ENCODE results near the gene ADRA2B. TPM values are rescaled to one million over a fixed set of nuclear protein-coding genes. Genes with fewer than 3 reads are reported as not detected.

The ADRA2B gene
- total RNA-seq, 2 donors from 2014 or later: 3.5 to 4.5 TPM

GRCh38 chr2:96148410-96149217 lies 32.2 kb upstream of the ADRA2B start:
- H3K27me3 ChIP-seq (replicated peaks; ENCODE audit: insufficient read depth): no peaks in the 10 kb centered on the region
- no peak overlapping the region for H3K4me3 ChIP-seq
- H3K9me3 ChIP-seq: no peaks in the 10 kb centered on the region
- no peaks in the 10 kb centered on the region for H3K36me3 ChIP-seq
- peak overlapping the region; percentile 69 to 73 for H3K27ac ChIP-seq
- TF ChIP-seq CTCF (IDR thresholded peaks at IDR 0.05): no peak
- DNase-seq (ENCODE audit: low spot score): peak; percentile 67
- H3K4me1 ChIP-seq (ENCODE audit: control insufficient read depth in 1 of 2, low read depth in 2 of 2): peaks cover 21 to 52% of the 10 kb centered on the region in 2 donors
- ATAC-seq (ENCODE audit: insufficient number of reproducible peaks, low FRiP score, low read depth): peak; percentile 45

- Histone ChIP-seq H3K27me3 (replicated peaks; ENCODE audit: insufficient read depth) (no peaks in the 10 kb centered on the region), H3K36me3 (no peaks in the 10 kb centered on the region), H3K4me3 (no peak overlapping the region), H3K27ac (peak overlapping the region; percentile 69 to 73), H3K9me3 (no peaks in the 10 kb centered on the region), H3K4me1 (ENCODE audit: control insufficient read depth in 1 of 2, low read depth in 2 of 2) (peaks cover 21 to 57% of the 10 kb centered on the region in 2 donors)
- DNase-seq (ENCODE audit: low spot score) (peak; percentile 1), ATAC-seq (ENCODE audit: insufficient number of reproducible peaks, low FRiP score, low read depth) (no peak)
- no peak for TF ChIP-seq CTCF (IDR thresholded peaks at IDR 0.05)
Measured at GRCh38 chr2:96147593-96148201, 31.3 kb upstream of the ADRA2B start.

- Histone ChIP-seq H3K36me3 (no peaks in the 10 kb centered on the region), H3K27ac (peak overlapping the region; percentile 69 to 73), H3K9me3 (no peaks in the 10 kb centered on the region), H3K4me1 (ENCODE audit: control insufficient read depth in 1 of 2, low read depth in 2 of 2) (peaks cover 21 to 57% of the 10 kb centered on the region in 2 donors), H3K27me3 (replicated peaks; ENCODE audit: insufficient read depth) (no peaks in the 10 kb centered on the region), H3K4me3 (peak overlapping the region; percentile 77)
- no peak for TF ChIP-seq CTCF (IDR thresholded peaks at IDR 0.05)
- DNase-seq (ENCODE audit: low spot score) (peak; percentile 1), ATAC-seq (ENCODE audit: insufficient number of reproducible peaks, low FRiP score, low read depth) (peak; percentile 11)
Measured at GRCh38 chr2:96146881-96147592, 30.7 kb upstream of the ADRA2B start.

- Histone ChIP-seq H3K27me3 (replicated peaks; ENCODE audit: insufficient read depth) (no peaks in the 10 kb centered on the region), H3K4me3 (peak overlapping the region; percentile 77), H3K36me3 (no peaks in the 10 kb centered on the region), H3K9me3 (no peaks in the 10 kb centered on the region), H3K4me1 (ENCODE audit: control insufficient read depth in 1 of 2, low read depth in 2 of 2) (peaks cover 21 to 57% of the 10 kb centered on the region in 2 donors), H3K27ac (peak overlapping the region; percentile 69 to 73)
- DNase-seq (ENCODE audit: low spot score): no peak
- no peak for TF ChIP-seq CTCF (IDR thresholded peaks at IDR 0.05)
- no peak for ATAC-seq (ENCODE audit: insufficient number of reproducible peaks, low FRiP score, low read depth)
Measured at GRCh38 chr2:96146153-96146880, 29.9 kb upstream of the ADRA2B start.

Measured in thoracic aorta (tissue), 2 donors.